H9 (cell line): ENCODE data around the gene SLIT1. TPM values are rescaled to one million over a fixed set of nuclear protein-coding genes. Genes with fewer than 3 reads are reported as not detected.

ENCODE experiments used
- DNase-seq: peaks from one replicate; pipeline ENCODE4 v3.0.0-alpha.2; 2017
- H2AFZ ChIP-seq: one replicate; pipeline ENCODE4 v1.6.1; 2013; ENCODE audit warnings: mild to moderate bottlenecking, low read length, control low read depth, moderate library complexity
- H2AK5ac ChIP-seq: 2 replicates; pipeline ENCODE4 v1.6.1; 2013; ENCODE audit warnings: low read length, control low read depth, mixed read lengths; ENCODE audit not compliant: insufficient read length
- H2BK120ac ChIP-seq: one replicate; pipeline ENCODE4 v1.6.1; 2013; ENCODE audit warnings: low read depth, mild to moderate bottlenecking, low read length, control low read depth, inconsistent platforms; ENCODE audit not compliant: poor library complexity, severe bottlenecking
- H2BK12ac ChIP-seq: 2 replicates; pipeline ENCODE4 v1.6.1; 2013; ENCODE audit warnings: low read length, control low read depth, mixed read lengths, low read depth; ENCODE audit not compliant: insufficient read length
- H2BK15ac ChIP-seq: 2 replicates; pipeline ENCODE4 v1.6.1; 2013; ENCODE audit warnings: low read depth, low read length, control low read depth
- H2BK20ac ChIP-seq: one replicate; pipeline ENCODE4 v1.6.1; 2013; ENCODE audit warnings: low read depth, mild to moderate bottlenecking, low read length, control low read depth, inconsistent platforms; ENCODE audit not compliant: poor library complexity, severe bottlenecking
- H2BK5ac ChIP-seq: 2 replicates; pipeline ENCODE4 v1.6.1; 2013; ENCODE audit warnings: low read length, control low read depth, mixed read lengths; ENCODE audit not compliant: insufficient read length
- H3K14ac ChIP-seq: 2 replicates; pipeline ENCODE4 v1.6.1; 2013; ENCODE audit warnings: low read length, control low read depth; ENCODE audit not compliant: insufficient read depth
- H3K18ac ChIP-seq: 2 replicates; pipeline ENCODE4 v1.6.1; 2013; ENCODE audit warnings: low read depth, mild to moderate bottlenecking, mixed read lengths, low read length, control low read depth; ENCODE audit not compliant: insufficient read length
- H3K23ac ChIP-seq: 2 replicates; pipeline ENCODE4 v1.6.1; 2013; ENCODE audit warnings: low read length, control low read depth, mixed read lengths, low read depth; ENCODE audit not compliant: insufficient read length
- H3K23me2 ChIP-seq: 2 replicates; pipeline ENCODE4 v1.6.1; 2013; ENCODE audit warnings: low read depth, mild to moderate bottlenecking, mixed read lengths, low read length, control low read depth; ENCODE audit not compliant: insufficient read length, poor library complexity, severe bottlenecking
- H3K27ac ChIP-seq: 2 replicates; pipeline ENCODE4 v1.5.1; 2013; ENCODE audit warnings: low read length, control low read depth, mixed read lengths, low read depth; ENCODE audit not compliant: insufficient read length
- H3K27me3 ChIP-seq: 2 replicates; pipeline ENCODE4 v1.6.1; 2013; ENCODE audit warnings: low read length, control low read depth, inconsistent platforms; ENCODE audit not compliant: insufficient read depth
- H3K4ac ChIP-seq: 2 replicates; pipeline ENCODE4 v1.6.1; 2013; ENCODE audit warnings: low read depth, mild to moderate bottlenecking, control low read depth, inconsistent platforms, low read length, moderate library complexity
- H3K4me1 ChIP-seq: 2 replicates; pipeline ENCODE4 v1.6.1; 2013; ENCODE audit warnings: low read length, control low read depth, inconsistent platforms; ENCODE audit not compliant: insufficient read depth
- H3K4me2 ChIP-seq: 2 replicates; pipeline ENCODE4 v1.6.1; 2013; ENCODE audit warnings: low read length, control low read depth, mixed read lengths; ENCODE audit not compliant: insufficient read length, insufficient read depth
- H3K56ac ChIP-seq: 2 replicates; pipeline ENCODE4 v1.6.1; 2013; ENCODE audit warnings: low read depth, mild to moderate bottlenecking, mixed read lengths, low read length, control low read depth; ENCODE audit not compliant: insufficient read length
- H3K79me1 ChIP-seq: 2 replicates; pipeline ENCODE4 v1.6.1; 2013; ENCODE audit warnings: low read depth, mild to moderate bottlenecking, moderate library complexity, low read length, control low read depth, inconsistent platforms; ENCODE audit not compliant: insufficient read depth, poor library complexity, severe bottlenecking
- H3K79me2 ChIP-seq: 2 replicates; pipeline ENCODE4 v1.6.1; 2013; ENCODE audit warnings: low read length, control low read depth, inconsistent platforms; ENCODE audit not compliant: insufficient read depth
- H3K9ac ChIP-seq: 2 replicates; pipeline ENCODE4 v1.6.1; 2013; ENCODE audit warnings: low read length, control low read depth, mixed read lengths; ENCODE audit not compliant: insufficient read length; ENCODE audit errors: extremely low read depth
- H3K9me3 ChIP-seq: one replicate; pipeline ENCODE4 v1.6.1; 2013; ENCODE audit warnings: low read depth, low read length, inconsistent platforms; ENCODE audit not compliant: control insufficient read depth
- H3T11ph ChIP-seq: one replicate; pipeline ENCODE4 v1.6.1; 2013; ENCODE audit warnings: mild to moderate bottlenecking, low read length, control low read depth, inconsistent platforms
- H4K20me1 ChIP-seq: one replicate; pipeline ENCODE4 v1.6.1; 2013; ENCODE audit not compliant: control insufficient read depth, insufficient read length, insufficient read depth
- H4K5ac ChIP-seq: 2 replicates; pipeline ENCODE4 v1.6.1; 2013; ENCODE audit warnings: low read depth, mild to moderate bottlenecking, mixed read lengths, low read length, control low read depth; ENCODE audit not compliant: insufficient read length
- H4K8ac ChIP-seq: replicated peaks from 2 replicates; pipeline ENCODE4 v1.6.1; 2013; ENCODE audit warnings: low read length, control low read depth, mixed read lengths, low read depth; ENCODE audit not compliant: insufficient read length
- H4K91ac ChIP-seq: 2 replicates; pipeline ENCODE4 v1.6.1; 2013; ENCODE audit warnings: low read depth, mild to moderate bottlenecking, moderate library complexity, mixed read lengths, low read length, control low read depth; ENCODE audit not compliant: insufficient read length
- H3K27ac Mint-ChIP-seq, 3 experiments: 2 replicates in 2 of 3; 3 replicates in 1 of 3; pipeline ENCODE4 v1.8.0; 2020 to 2021; ENCODE audit warnings: mixed read lengths in 3 of 3, mild to moderate bottlenecking in 1 of 3, moderate library complexity in 1 of 3
- H3K27me3 Mint-ChIP-seq: 2 replicates; pipeline ENCODE4 v1.8.0; 2021; ENCODE audit warnings: low read depth, mild to moderate bottlenecking, moderate library complexity, mixed read lengths
- H3K36me3 Mint-ChIP-seq, 3 experiments: 2 replicates in 2 of 3; 3 replicates in 1 of 3; pipeline ENCODE4 v1.8.0; 2020 to 2021; ENCODE audit warnings: low read depth in 3 of 3, mixed read lengths in 3 of 3; ENCODE audit not compliant: insufficient read depth in 1 of 3
- H3K4me1 Mint-ChIP-seq, 2 experiments: 2 replicates each; pipeline ENCODE4 v1.8.0; 2020; ENCODE audit warnings: mixed read lengths in 2 of 2
- H3K4me3 Mint-ChIP-seq, 2 experiments: 2 replicates in 1 of 2; 3 replicates in 1 of 2; pipeline ENCODE4 v1.8.0; 2020 to 2021; ENCODE audit warnings: mild to moderate bottlenecking in 2 of 2, mixed read lengths in 2 of 2, moderate library complexity in 1 of 2
- H3K9me3 Mint-ChIP-seq, 2 experiments: 2 replicates in 1 of 2; 3 replicates in 1 of 2; pipeline ENCODE4 v1.8.0; 2020; ENCODE audit warnings: mild to moderate bottlenecking in 2 of 2, mixed read lengths in 2 of 2, moderate library complexity in 1 of 2
- CTCF ChIP-seq: fragments of 200-600 bp; sonication (generic); conservative IDR thresholded peaks from 3 replicates; pipeline ENCODE4 v1.8.0; 2021; ENCODE audit warnings: antibody characterized with exemption, mild to moderate bottlenecking
- WGBS: extraction: QIAGEN DNeasy Blood & Tissue Kit; methylation state at CpG from one replicate; pipeline ENCODE4 v1.1.7; 2013; ENCODE audit warnings: missing lambda C conversion rate, low lambda C conversion rate, mixed read lengths; ENCODE audit not compliant: insufficient read length; ENCODE audit errors: extremely low coverage; 5-methylcytosine and 5-hydroxymethylcytosine counted together
- total RNA-seq: library from RNA; stranded (reverse); gene quantifications from 2 replicates; pipeline ENCODE4 v1.2.1, GENCODE V29; 2021

The SLIT1 gene
- total RNA-seq, 1 experiment from 2014 or later: 0.57 TPM

GRCh38 chr10:96987842-96988175 lies 197.9 kb downstream of the SLIT1 start:
- no peak overlapping the region for H2AFZ ChIP-seq
- Mint-ChIP-seq H3K36me3 (peaks cover 2 to 4% (median 2%) of the 10 kb centered on the region in 3 experiments; a peak in 4 of 7 replicates), H3K4me3 (no peak overlapping the region), H3K9me3 (no peaks in the 10 kb centered on the region), H3K27me3 (no peaks in the 10 kb centered on the region), H3K27ac (no peak overlapping the region), H3K4me1 (peaks cover 34 to 50% of the 10 kb centered on the region in 2 experiments)
- no peak overlapping the region for H2AK5ac ChIP-seq
- H2BK5ac ChIP-seq: no peak overlapping the region
- no peak overlapping the region for H3K4me2 ChIP-seq
- no peak overlapping the region for H2BK120ac ChIP-seq
- H3K9me3 ChIP-seq: no peaks in the 10 kb centered on the region
- DNase-seq: no peak
- no peaks in the 10 kb centered on the region for H3K79me2 ChIP-seq
- H3K18ac ChIP-seq: no peak overlapping the region
- no peak for TF ChIP-seq CTCF
- no peak overlapping the region for H3K56ac ChIP-seq
- H2BK12ac ChIP-seq: no peak overlapping the region
- no peak overlapping the region for H3K27ac ChIP-seq
- H3K4me1 ChIP-seq: no peaks in the 10 kb centered on the region; the same call in 1 of the 2 replicates
- no peaks in the 10 kb centered on the region for H3K23me2 ChIP-seq
- H3K27me3 ChIP-seq: no peaks in the 10 kb centered on the region
- H4K20me1 ChIP-seq: no peaks in the 10 kb centered on the region
- no peak overlapping the region for H3K23ac ChIP-seq
- no peak overlapping the region for H3K4ac ChIP-seq
- H4K8ac ChIP-seq: no peak overlapping the region
- no CpG with 5 or more reads among the region's 3 CpGs for WGBS
- no peak overlapping the region for H2BK15ac ChIP-seq
- H2BK20ac ChIP-seq: no peak overlapping the region
- no peak overlapping the region for H4K91ac ChIP-seq
- H3T11ph ChIP-seq: no peak overlapping the region
- H3K9ac ChIP-seq: no peak overlapping the region
- H3K14ac ChIP-seq: no peak overlapping the region
- H4K5ac ChIP-seq: no peak overlapping the region
- H3K79me1 ChIP-seq: no peaks in the 10 kb centered on the region
